SK-N-MC (cell line): ENCODE results near the gene RNF121.

Experiments
- DNase-seq: peaks from one replicate; pipeline ENCODE4 v3.0.0-alpha.2; 2011; ENCODE audit warnings: low read depth, low spot score
- H3K27ac ChIP-seq: fragments of 200-600 bp; sonication (generic); 2 replicates; pipeline ENCODE4 v1.5.1; 2016; ENCODE audit warnings: mixed run types
- H3K36me3 ChIP-seq: fragments of 200-600 bp; sonication (generic); 2 replicates; pipeline ENCODE4 v1.6.1; 2017; ENCODE audit warnings: antibody characterized with exemption, low read length, mixed read lengths; ENCODE audit not compliant: insufficient read depth
- H3K4me3 ChIP-seq: fragments of 200-600 bp; sonication (generic); 2 replicates; pipeline ENCODE4 v1.5.1; 2016
- H3K9ac ChIP-seq: fragments of 200-600 bp; sonication (generic); 2 replicates; pipeline ENCODE4 v1.8.0; 2017; ENCODE audit warnings: mixed run types, mixed read lengths; ENCODE audit not compliant: insufficient read length
- H3K9me3 ChIP-seq: fragments of 200-600 bp; sonication (generic); 2 replicates; pipeline ENCODE4 v1.6.1; 2017; ENCODE audit warnings: low read depth, mild to moderate bottlenecking, antibody characterized with exemption, low read length, moderate library complexity, mixed read lengths
- EZH2 ChIP-seq: fragments of 200-600 bp; sonication (generic); IDR thresholded peaks from one replicate; pipeline ENCODE4 v1.6.1; 2017; ENCODE audit warnings: antibody characterized with exemption
- FOXP2 ChIP-seq: optimal IDR thresholded peaks from 2 replicates; pipeline ENCODE3; 2011; ENCODE audit warnings: mild to moderate bottlenecking, moderate library complexity; ENCODE audit not compliant: insufficient read depth; ENCODE audit errors: extremely low read length, control extremely low read depth
- POLR2AphosphoS5 ChIP-seq: IDR thresholded peaks from 2 replicates; pipeline ENCODE4 v1.6.1; 2012; ENCODE audit warnings: mild to moderate bottlenecking, low read depth, low read length, borderline replicate concordance

RNF121 gene

GRCh38 chr11:72010529-72011233 lies 81.8 kb downstream of the RNF121 start:
- Histone ChIP-seq H3K27ac (no peak overlapping the region), H3K9me3 (no peaks in the 10 kb centered on the region), H3K36me3 (peaks cover 94% of the 10 kb centered on the region), H3K9ac (no peak overlapping the region), H3K4me3 (no peak overlapping the region)
- no peak for DNase-seq
- no peak for TF ChIP-seq POLR2AphosphoS5
- no peak for TF ChIP-seq EZH2
- no peak for TF ChIP-seq FOXP2

GRCh38 chr11:72012091-72012630 lies 83.3 kb downstream of the RNF121 start:
- H3K27ac ChIP-seq, result no peak overlapping the region
- no peak overlapping the region for H3K4me3 ChIP-seq
- peaks cover 94% of the 10 kb centered on the region for H3K36me3 ChIP-seq
- H3K9ac ChIP-seq, result no peak overlapping the region
- TF ChIP-seq EZH2, result no peak
- no peak for TF ChIP-seq FOXP2
- TF ChIP-seq POLR2AphosphoS5, result no peak
- DNase-seq, result no peak
- H3K9me3 ChIP-seq, result no peaks in the 10 kb centered on the region

GRCh38 chr11:72012897-72013721 lies 84.3 kb downstream of the RNF121 start:
- Histone ChIP-seq H3K4me3 (no peak overlapping the region), H3K27ac (no peak overlapping the region), H3K9me3 (no peaks in the 10 kb centered on the region), H3K36me3 (peaks cover 94% of the 10 kb centered on the region), H3K9ac (no peak overlapping the region)
- DNase-seq, result no peak
- TF ChIP-seq FOXP2, result no peak
- TF ChIP-seq EZH2, result no peak
- no peak for TF ChIP-seq POLR2AphosphoS5

GRCh38 chr11:72013765-72014711 lies 85.2 kb downstream of the RNF121 start:
- no peaks in the 10 kb centered on the region for H3K9me3 ChIP-seq
- H3K36me3 ChIP-seq, result peaks cover 95% of the 10 kb centered on the region
- no peak overlapping the region for H3K27ac ChIP-seq
- no peak for DNase-seq
- TF ChIP-seq EZH2 (no peak), POLR2AphosphoS5 (no peak), FOXP2 (no peak)
- no peak overlapping the region for H3K9ac ChIP-seq
- no peak overlapping the region for H3K4me3 ChIP-seq

GRCh38 chr11:72014761-72015320 lies 86.0 kb downstream of the RNF121 start:
- no peak overlapping the region for H3K27ac ChIP-seq
- no peak overlapping the region for H3K4me3 ChIP-seq
- no peak for DNase-seq
- no peaks in the 10 kb centered on the region for H3K9me3 ChIP-seq
- TF ChIP-seq POLR2AphosphoS5 (no peak), FOXP2 (no peak), EZH2 (no peak)
- H3K9ac ChIP-seq, result no peak overlapping the region
- H3K36me3 ChIP-seq, result peaks cover 97% of the 10 kb centered on the region

GRCh38 chr11:72015511-72016061 lies 86.7 kb downstream of the RNF121 start:
- Histone ChIP-seq H3K4me3 (no peak overlapping the region), H3K36me3 (peaks cover 98% of the 10 kb centered on the region), H3K27ac (no peak overlapping the region), H3K9me3 (no peaks in the 10 kb centered on the region), H3K9ac (no peak overlapping the region)
- DNase-seq, result no peak
- TF ChIP-seq FOXP2 (no peak), POLR2AphosphoS5 (no peak), EZH2 (no peak)

GRCh38 chr11:72018171-72018570 lies 89.3 kb downstream of the RNF121 start:
- no peak overlapping the region for H3K27ac ChIP-seq
- TF ChIP-seq POLR2AphosphoS5 (no peak), FOXP2 (no peak), EZH2 (no peak)
- no peaks in the 10 kb centered on the region for H3K9me3 ChIP-seq
- no peak overlapping the region for H3K4me3 ChIP-seq
- no peak for DNase-seq
- H3K9ac ChIP-seq, result no peak overlapping the region
- peaks cover 98% of the 10 kb centered on the region for H3K36me3 ChIP-seq

- no peak for DNase-seq
- H3K4me3 ChIP-seq, result no peak overlapping the region
- H3K9ac ChIP-seq, result no peak overlapping the region
- peaks cover 89% of the 10 kb centered on the region for H3K36me3 ChIP-seq
- TF ChIP-seq FOXP2, result no peak
- TF ChIP-seq POLR2AphosphoS5, result no peak
- no peak for TF ChIP-seq EZH2
- H3K9me3 ChIP-seq, result no peaks in the 10 kb centered on the region
- H3K27ac ChIP-seq, result no peak overlapping the region
These were observed 94.5 kb downstream of the RNF121 start for GRCh38 chr11:72023335-72023734.
